DOHH2 (cell line): ENCODE measurements around the gene PCDHB5.
"Not testable (repeated sequence)": the region's sequence is repeated elsewhere in the genome, so short reads cannot be mapped to it uniquely, and the experiment has no call there.

Experiments used
- H3F3A ChIP-seq: fragments of 200-600 bp; sonication (generic), shearing (Covaris generic); 2 replicates; pipeline ENCODE4 v1.6.0; 2016; ENCODE audit warnings: antibody characterized with exemption, mild to moderate bottlenecking; ENCODE audit not compliant: control insufficient read depth, insufficient read depth
- H3K27ac ChIP-seq: fragments of 200-600 bp; sonication (generic); 2 replicates; pipeline ENCODE4 v1.5.1; 2014; ENCODE audit warnings: low read depth, mild to moderate bottlenecking, low read length, moderate library complexity
- H3K27me3 ChIP-seq: fragments of 200-600 bp; sonication (generic); 2 replicates; pipeline ENCODE4 v1.6.1; 2014; ENCODE audit warnings: mild to moderate bottlenecking, low read length, mixed read lengths; ENCODE audit not compliant: control insufficient read depth
- H3K36me3 ChIP-seq: fragments of 200-600 bp; sonication (generic); 2 replicates; pipeline ENCODE4 v1.6.1; 2014; ENCODE audit warnings: mild to moderate bottlenecking, low read length, moderate library complexity, mixed read lengths; ENCODE audit not compliant: control insufficient read depth
- H3K4me1 ChIP-seq: fragments of 200-600 bp; sonication (generic); 2 replicates; pipeline ENCODE4 v1.6.1; 2014; ENCODE audit warnings: mild to moderate bottlenecking, low read length, mixed read lengths; ENCODE audit not compliant: control insufficient read depth
- H3K4me2 ChIP-seq: fragments of 200-600 bp; sonication (generic); 2 replicates; pipeline ENCODE4 v1.6.0; 2014; ENCODE audit warnings: mild to moderate bottlenecking, low read length, moderate library complexity
- H3K4me3 ChIP-seq: fragments of 200-600 bp; sonication (generic); 2 replicates; pipeline ENCODE4 v1.5.1; 2014; ENCODE audit warnings: mild to moderate bottlenecking, low read length, mixed read lengths
- H3K79me2 ChIP-seq: fragments of 200-600 bp; sonication (generic); 2 replicates; pipeline ENCODE4 v1.6.1; 2014; ENCODE audit warnings: mild to moderate bottlenecking, low read length, mixed read lengths; ENCODE audit not compliant: control insufficient read depth
- H3K9me2 ChIP-seq: fragments of 200-600 bp; sonication (generic); replicated peaks from 2 replicates; pipeline ENCODE4 v1.6.1; 2014; ENCODE audit warnings: mild to moderate bottlenecking, low read length, mixed read lengths; ENCODE audit not compliant: control insufficient read depth
- H3K9me3 ChIP-seq: fragments of 200-600 bp; sonication (generic); 2 replicates; pipeline ENCODE4 v1.6.1; 2014; ENCODE audit warnings: antibody characterized with exemption, low read length, mixed read lengths; ENCODE audit not compliant: control insufficient read depth, insufficient read depth
- H4K20me1 ChIP-seq: fragments of 200-600 bp; sonication (generic); 2 replicates; pipeline ENCODE4 v1.6.0; 2014; ENCODE audit warnings: low read depth, mild to moderate bottlenecking, antibody characterized with exemption, low read length, moderate library complexity; ENCODE audit not compliant: control insufficient read depth, insufficient read depth
- CTCF ChIP-seq: fragments of 200-600 bp; sonication (generic); IDR thresholded peaks from one replicate; pipeline ENCODE4 v1.5.1; 2014; ENCODE audit warnings: antibody characterized with exemption, mild to moderate bottlenecking, low read depth, low read length; ENCODE audit not compliant: poor library complexity, severe bottlenecking
- EZH2phosphoT487 ChIP-seq: fragments of 200-600 bp; sonication (generic); IDR thresholded peaks from 2 replicates; pipeline ENCODE4 v1.6.1; 2017; ENCODE audit warnings: borderline replicate concordance, mild to moderate bottlenecking, antibody characterized with exemption, low read length, moderate library complexity, mixed read lengths

PCDHB5 gene

GRCh38 chr5:141105350-141105749 lies 29.7 kb upstream of the PCDHB5 start:
- H3K36me3 ChIP-seq: no peaks in the 10 kb centered on the region
- no peaks in the 10 kb centered on the region for H3K9me3 ChIP-seq
- no peaks in the 10 kb centered on the region for H3K9me2 ChIP-seq
- no peak overlapping the region for H3K4me2 ChIP-seq
- no peaks in the 10 kb centered on the region for H3K27me3 ChIP-seq
- TF ChIP-seq CTCF (no peak), EZH2phosphoT487 (no peak)
- H3F3A ChIP-seq: no peaks in the 10 kb centered on the region
- no peak overlapping the region for H3K27ac ChIP-seq
- H3K79me2 ChIP-seq: no peaks in the 10 kb centered on the region
- no peaks in the 10 kb centered on the region for H3K4me1 ChIP-seq
- no peak overlapping the region for H3K4me3 ChIP-seq
- no peaks in the 10 kb centered on the region for H4K20me1 ChIP-seq

DNA sequence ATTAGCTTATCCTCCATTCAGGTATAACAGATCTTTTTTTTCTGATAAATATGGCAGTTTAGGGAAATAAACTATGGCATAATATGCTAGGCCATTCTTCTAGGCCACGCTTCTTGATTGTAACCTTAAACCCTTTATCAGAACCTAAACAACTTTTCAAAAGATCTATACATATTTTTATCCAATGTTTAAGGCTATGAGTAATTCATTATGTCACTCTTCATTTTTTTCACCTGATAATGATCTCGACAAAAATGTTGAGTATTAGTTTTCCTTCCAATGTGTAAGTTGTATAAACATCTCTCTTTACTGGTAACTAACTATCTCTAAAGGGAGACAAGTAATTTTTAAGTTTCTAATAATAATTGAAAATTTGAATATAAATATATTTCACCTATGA lies 15.8 kb upstream of the PCDHB5 start:
- Histone ChIP-seq H3K27me3 (no peaks in the 10 kb centered on the region), H3K36me3 (no peaks in the 10 kb centered on the region), H3K4me2 (no peak overlapping the region), H3K4me1 (no peaks in the 10 kb centered on the region), H3K27ac (no peak overlapping the region), H3F3A (no peaks in the 10 kb centered on the region), H3K9me3 (no peaks in the 10 kb centered on the region; the same call in 1 of the 2 replicates), H4K20me1 (no peaks in the 10 kb centered on the region), H3K9me2 (no peaks in the 10 kb centered on the region), H3K4me3 (no peak overlapping the region), H3K79me2 (no peaks in the 10 kb centered on the region)
- no peak for TF ChIP-seq CTCF

DNA sequence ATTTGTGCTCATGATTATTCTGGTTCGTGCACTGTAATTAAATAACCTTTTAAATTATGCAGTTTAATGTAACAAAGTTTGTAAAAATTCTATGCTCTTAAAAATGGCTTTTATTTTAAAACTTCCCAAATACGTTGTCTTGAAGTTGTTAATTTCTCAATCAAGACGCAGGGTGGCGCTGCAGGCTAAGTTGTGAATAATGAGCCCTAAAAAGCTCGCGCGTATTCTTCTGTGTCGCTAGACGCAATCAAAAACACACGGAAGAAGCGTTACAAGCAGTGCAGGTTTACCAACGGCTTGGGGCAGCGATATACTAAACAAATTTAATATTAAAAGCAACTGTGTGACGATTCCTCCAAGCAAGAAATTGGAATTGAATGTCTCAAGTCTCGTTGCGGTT lies 13.4 kb upstream of the PCDHB5 start, which contains the start of gene PCDHB4:
Gene PCDHB4 (plus strand): TSS at position 256 of the 400 bp plus-strand sequence. CDS start 181 bp downstream, outside the sequence.
- Histone ChIP-seq H3K4me3 (no peak within 1 kb of the TSS), H3K9me2 (no peaks in the 10 kb centered on the region), H4K20me1 (no peaks in the 10 kb centered on the region), H3F3A (no peaks in the 10 kb centered on the region), H3K9me3 (no peaks in the 10 kb centered on the region; the same call in 1 of the 2 replicates), H3K27ac (no peak within 1 kb of the TSS), H3K27me3 (no peaks in the 10 kb centered on the region), H3K36me3 (no peaks in the 10 kb centered on the region), H3K4me1 (no peaks in the 10 kb centered on the region), H3K79me2 (no peaks in the 10 kb centered on the region), H3K4me2 (no peak within 1 kb of the TSS)
- no peak for TF ChIP-seq EZH2phosphoT487
- no peak for TF ChIP-seq CTCF

DNA sequence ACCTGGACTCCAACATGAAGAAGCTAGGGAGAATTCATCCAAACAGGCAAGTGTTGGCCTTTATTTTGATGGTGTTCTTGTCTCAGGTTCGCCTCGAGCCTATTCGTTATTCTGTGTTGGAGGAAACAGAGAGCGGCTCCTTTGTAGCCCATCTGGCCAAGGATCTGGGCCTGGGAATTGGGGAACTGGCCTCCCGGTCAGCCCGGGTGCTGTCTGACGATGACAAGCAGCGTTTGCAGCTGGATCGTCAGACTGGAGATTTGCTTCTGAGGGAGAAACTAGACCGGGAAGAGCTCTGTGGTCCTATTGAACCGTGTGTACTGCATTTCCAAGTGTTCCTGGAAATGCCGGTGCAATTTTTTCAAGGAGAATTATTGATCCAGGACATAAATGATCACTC lies 13.0 kb upstream of the PCDHB5 start:
- no peaks in the 10 kb centered on the region for H3K79me2 ChIP-seq
- no peaks in the 10 kb centered on the region for H3K4me1 ChIP-seq
- no peaks in the 10 kb centered on the region for H3K9me3 ChIP-seq
- no peaks in the 10 kb centered on the region for H3K9me2 ChIP-seq
- H3K4me2 ChIP-seq: no peak overlapping the region
- no peak for TF ChIP-seq EZH2phosphoT487
- no peak for TF ChIP-seq CTCF
- H3K36me3 ChIP-seq: no peaks in the 10 kb centered on the region
- no peak overlapping the region for H3K27ac ChIP-seq
- H4K20me1 ChIP-seq: no peaks in the 10 kb centered on the region
- H3K27me3 ChIP-seq: no peaks in the 10 kb centered on the region
- no peak overlapping the region for H3K4me3 ChIP-seq
- H3F3A ChIP-seq: no peaks in the 10 kb centered on the region

DNA sequence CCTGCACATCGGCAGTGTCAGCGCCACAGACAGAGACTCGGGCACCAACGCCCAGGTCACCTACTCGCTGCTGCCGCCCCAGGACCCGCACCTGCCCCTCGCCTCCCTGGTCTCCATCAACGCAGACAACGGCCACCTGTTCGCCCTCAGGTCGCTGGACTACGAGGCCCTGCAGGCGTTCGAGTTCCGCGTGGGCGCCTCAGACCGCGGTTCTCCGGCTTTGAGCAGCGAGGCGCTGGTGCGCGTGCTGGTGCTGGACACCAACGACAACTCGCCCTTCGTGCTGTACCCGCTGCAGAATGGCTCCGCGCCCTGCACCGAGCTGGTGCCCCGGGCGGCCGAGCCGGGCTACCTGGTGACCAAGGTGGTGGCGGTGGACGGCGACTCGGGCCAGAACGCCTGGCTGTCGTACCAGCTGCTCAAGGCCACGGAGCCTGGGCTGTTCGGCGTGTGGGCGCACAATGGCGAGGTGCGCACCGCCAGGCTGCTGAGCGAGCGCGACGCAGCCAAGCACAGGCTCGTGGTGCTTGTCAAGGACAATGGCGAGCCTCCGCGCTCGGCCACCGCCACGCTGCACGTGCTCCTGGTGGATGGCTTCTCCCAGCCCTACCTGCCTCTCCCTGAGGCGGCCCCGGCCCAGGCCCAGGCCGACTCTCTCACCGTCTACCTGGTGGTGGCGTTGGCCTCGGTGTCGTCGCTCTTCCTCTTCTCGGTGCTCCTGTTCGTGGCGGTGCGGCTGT lies 11.4 kb upstream of the PCDHB5 start:
- not testable (repeated sequence) for H3K9me3 ChIP-seq, H3K4me1 ChIP-seq, H3K27ac ChIP-seq, H3K36me3 ChIP-seq, H3K27me3 ChIP-seq, H3K4me2 ChIP-seq, H3K9me2 ChIP-seq, H3K79me2 ChIP-seq, H4K20me1 ChIP-seq, H3K4me3 ChIP-seq, H3F3A ChIP-seq
